Activated naive CD4-positive, alpha-beta T cell treated with Interleukin-2 at 50 U/mL for 16 hours (primary cell): ENCODE results near the gene ANKS4B.
"Not testable (repeated sequence)": the region's sequence is repeated elsewhere in the genome, so short reads cannot be mapped to it uniquely, and the experiment has no call there.

Source experiments
- DNase-seq: peaks from one replicate; pipeline ENCODE4 v3.0.0-alpha.2; 2020

Gene ANKS4B

DNA sequence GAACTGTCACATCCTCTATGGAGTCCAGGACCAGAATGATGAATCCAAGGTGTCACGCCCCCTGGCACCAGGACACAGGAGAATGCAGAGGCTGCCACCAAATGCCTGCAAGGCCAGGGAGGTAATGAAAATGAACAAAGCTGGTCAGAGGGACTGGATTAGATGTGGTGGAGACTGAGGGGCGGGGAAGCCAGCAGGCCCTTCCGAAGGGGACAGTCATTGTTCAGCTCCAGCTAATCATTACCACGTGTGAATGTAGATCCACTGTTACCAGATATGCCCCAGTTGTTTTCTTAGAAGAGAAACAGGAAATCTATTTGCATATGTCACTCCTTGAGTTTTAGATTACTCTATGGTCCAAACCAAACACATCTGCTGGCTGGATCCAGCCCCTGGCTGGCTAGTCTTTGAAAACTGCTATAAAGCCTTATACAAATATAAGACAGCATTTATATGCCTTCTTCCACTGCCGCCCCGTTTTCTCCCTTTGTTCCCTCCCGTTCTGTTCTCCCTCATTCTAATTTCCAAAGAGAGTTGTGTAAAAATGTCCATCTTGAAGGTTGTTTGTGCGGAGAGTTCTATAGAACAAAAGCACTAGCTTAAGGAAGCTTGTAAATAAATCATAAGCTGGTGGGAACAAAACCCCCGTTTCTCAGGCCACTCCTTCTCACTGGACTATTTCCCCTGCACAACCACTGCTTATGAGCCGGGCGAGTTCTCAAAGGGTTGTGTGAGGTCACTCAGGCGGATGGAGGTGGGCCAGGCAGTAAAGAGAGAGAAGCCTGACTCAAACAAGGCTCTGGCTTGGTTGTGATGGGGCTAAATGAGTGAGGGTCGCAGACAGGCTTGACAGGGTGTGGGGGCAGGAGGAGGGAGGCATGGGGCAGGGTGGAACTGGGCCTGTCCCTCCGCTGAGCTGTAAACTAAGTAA, 30.4 kb downstream of the ANKS4B start:
- no peak for DNase-seq

DNA sequence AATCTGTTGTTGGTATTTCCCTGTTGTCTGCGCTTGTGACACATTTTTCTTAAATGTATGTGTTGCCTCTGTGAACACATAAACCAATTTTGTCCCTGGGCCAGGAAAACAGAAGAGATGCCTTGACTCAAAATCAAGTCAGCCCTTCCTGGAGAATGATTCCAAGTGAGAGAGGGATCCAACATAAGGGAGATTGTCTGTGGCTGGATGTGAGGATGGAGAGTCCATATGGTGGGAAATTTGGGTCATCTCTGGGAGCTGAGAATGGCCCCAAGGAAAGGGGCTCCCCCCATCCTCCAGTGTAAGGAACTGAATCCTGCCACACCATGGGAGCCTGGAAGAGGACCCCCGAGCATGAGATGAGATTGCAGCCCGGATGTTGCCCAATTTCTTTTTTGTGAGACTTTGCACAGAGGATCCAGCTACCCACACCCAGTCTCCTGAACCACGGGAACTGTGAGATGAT, 31.1 kb downstream of the ANKS4B start:
- DNase-seq = no peak

- DNase-seq = no peak
These were observed 31.8 kb downstream of the ANKS4B start for GRCh38 chr16:21265104-21265837.

DNA sequence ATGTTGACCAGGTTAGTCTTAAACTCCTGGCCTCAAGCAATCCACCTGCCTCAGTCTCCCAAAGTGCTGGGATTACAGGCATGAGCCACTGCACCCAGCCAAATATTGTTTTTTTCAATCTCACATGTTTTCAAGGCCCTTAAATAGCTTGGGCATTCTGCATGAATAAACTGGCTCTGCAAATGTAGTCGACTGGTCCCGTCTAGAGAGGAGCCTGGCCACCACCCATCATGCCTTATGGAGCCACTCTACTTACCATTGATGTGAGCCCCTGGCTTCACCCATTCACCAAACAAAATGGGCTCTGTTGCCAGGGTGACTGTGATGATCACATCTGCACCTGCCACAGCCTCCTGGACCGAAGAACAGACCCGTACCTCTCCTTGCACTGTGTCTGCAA, 33.8 kb downstream of the ANKS4B start:
- DNase-seq = no peak

DNA sequence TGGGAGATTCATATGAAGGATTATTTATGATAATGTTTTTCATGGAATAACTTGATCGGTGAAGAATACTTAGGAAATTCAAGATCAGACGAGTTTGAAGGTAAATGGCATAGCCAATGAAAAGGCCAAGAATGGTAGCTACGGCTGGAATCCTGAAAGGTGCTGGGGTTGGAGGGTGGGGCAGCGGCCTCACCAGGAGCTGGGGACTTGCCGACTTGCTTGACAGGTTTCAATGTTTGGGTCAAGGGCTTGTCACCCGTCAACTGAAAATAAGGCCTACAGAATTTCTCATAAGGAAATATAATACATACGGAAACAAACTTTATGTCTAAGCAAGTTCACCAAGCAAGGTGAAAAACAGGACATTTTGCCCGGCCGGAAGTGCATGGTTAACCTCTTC, 34.7 kb downstream of the ANKS4B start:
- DNase-seq = no peak

DNA sequence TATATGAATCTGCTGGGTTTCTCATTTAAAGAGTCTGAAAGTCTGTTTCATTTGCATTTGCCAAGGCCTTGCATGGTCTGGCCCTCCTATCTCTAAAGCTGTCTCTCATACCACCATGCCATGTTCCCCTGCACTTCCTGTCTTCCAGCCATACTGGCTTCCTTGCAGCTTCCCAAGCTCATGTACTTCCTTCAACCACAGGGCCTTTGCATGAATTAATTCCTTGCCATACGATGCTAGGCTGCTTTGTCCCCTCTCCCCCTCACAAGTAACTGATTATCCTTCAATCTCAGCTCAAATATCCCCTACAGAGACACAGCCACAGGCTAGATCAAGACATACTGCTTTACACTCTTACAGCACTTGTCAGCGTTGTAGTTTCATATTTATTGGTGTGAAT, 38.8 kb downstream of the ANKS4B start:
- DNase-seq = no peak

- DNase-seq = not testable (repeated sequence)
These were observed 39.3 kb downstream of the ANKS4B start for GRCh38 chr16:21272763-21273162.

GRCh38 chr16:21274172-21274726, 40.8 kb downstream of the ANKS4B start:
- no peak for DNase-seq

DNA sequence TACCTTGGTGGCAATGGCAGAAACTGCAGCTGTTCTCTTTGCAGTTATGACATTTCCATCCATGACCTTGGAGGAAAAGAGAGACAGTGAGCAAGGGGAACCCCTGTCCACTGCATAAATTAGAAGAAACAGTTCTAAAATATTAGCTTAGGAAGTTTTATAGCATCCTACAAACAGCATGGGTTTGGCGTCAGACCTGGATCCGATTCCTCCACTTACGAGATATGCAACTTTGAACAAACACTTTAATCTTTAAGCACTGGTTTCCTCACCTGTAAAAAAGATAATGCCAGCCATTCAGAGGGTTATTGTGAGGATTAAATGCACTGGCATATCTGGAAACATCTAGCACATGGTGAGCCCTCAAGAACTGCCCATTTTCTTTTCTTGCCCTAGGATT, 42.0 kb downstream of the ANKS4B start:
- DNase-seq = no peak

DNA sequence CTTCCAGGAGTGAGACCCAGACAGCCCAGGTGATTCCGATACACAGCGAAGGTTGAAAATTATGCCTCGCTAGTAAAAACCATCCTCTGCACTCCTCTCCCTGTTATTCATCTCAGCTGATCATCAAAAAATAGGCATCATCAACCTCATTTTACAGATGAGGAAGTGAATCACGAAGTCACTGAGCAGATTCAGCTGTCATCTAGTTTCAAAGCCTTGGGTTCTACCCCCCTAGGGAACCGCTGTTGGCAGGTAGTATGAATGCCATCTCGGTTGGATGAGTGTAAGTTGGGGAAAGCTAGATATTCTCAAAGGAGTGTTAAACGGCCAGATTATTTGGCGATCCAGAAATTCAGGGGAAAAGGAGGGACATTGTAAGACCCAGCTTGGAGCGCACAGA, 42.6 kb downstream of the ANKS4B start:
- no peak for DNase-seq

DNA sequence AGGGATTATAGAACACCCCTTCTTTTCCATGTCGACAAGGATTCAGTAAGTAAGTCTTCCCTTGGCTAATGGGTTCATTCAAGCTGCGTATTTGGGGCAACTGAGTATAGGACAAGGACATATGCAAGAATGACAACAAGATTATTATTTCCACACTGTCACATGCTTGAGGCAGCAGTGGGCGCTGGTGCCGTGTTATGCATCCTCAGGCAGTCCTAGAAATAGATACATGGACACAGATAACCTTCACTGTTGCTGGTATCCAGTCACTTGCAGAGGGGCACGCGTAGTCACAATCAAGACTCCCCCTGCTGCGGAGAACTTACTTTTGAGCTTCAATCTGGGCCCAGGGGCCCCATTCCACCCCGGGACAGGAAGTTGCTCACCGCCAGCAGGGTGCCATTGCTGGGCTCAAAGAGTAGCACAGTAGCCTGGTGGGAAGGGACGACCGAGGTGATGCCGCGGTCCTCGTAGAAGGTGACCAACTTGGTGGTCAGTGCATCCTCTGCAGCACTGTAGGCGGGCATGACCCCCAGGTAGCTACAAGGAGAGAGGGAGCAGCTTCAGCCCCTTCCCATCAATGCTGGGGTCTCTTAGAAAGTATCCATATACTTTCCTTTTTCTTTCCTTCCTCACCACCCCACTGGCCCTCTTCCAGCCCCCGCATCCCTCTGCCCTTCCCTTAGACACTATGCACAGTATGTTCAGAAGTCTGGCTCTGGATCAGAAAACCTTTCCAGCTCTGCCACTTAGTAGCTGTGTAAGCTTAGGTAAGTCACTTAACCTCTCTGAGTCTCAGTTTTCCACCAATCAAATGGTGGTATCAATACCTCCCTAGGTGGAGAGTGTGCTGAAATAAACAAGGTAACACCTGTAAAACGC, 43.8 kb downstream of the ANKS4B start:
- no peak for DNase-seq

DNA sequence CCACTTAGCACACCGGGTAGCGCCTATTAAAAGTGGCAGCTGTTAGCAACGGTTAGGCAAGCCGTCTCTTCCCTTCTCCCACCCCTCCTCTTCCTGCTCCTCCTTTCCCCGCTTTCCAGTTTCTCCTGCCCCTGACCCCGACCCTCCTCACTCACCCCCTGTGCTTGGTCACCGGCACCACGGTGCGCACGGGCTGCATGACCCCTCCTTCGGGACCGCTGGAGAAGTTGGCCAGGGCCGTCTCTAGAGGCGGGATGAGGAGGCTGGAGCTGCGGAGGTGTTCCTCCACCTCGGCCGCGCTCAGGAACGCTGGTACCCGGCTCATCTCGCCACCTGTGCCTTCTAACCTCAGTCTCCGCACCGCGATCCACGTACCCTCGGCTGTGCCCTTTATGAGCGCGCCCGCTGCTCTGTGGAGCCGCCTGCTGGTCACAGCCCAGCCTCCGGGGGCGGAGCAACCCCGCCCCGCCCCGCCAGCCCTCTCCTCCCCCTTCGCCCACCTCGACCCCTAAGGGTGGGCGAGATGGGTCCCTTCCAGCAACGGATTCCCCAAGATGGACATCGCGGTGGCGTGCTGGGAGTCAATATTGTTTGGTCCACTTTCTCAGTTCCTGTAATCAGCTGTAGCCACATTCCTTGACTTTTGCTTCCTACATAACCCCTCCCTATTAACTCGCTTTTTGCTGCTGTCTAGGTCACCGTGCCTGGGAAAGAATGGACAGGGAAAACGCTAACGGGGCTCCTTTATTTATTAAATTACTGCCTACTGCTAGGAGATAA, 44.6 kb downstream of the ANKS4B start, which contains the start of gene CRYM:
CRYM (minus strand) TSS at position 364 of the 780 bp plus-strand sequence; CDS start at position 325, 39 bp downstream.
- DNase-seq = peak; percentile 52

DNA sequence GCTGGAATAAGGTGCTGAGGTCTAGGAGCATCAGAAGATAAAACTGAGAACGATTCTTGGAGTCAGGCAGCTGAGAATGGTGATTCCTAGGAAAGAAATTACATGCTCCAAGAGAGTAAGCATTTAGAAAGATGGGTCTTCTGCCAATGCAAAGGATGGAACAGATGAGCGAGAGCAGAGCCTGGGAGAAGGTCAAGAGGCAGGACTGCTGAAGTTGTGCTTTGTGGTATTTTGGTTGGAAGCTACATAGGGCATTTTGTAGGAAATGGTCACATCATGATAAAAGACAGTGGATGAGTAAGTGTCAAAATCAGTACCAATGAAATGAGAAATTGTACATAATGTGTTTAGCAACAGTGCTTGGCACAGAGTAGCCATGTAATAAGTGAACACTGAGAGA, 46.0 kb downstream of the ANKS4B start:
- DNase-seq = no peak

- DNase-seq = no peak
These were observed 48.3 kb downstream of the ANKS4B start for GRCh38 chr16:21281698-21282389.

DNA sequence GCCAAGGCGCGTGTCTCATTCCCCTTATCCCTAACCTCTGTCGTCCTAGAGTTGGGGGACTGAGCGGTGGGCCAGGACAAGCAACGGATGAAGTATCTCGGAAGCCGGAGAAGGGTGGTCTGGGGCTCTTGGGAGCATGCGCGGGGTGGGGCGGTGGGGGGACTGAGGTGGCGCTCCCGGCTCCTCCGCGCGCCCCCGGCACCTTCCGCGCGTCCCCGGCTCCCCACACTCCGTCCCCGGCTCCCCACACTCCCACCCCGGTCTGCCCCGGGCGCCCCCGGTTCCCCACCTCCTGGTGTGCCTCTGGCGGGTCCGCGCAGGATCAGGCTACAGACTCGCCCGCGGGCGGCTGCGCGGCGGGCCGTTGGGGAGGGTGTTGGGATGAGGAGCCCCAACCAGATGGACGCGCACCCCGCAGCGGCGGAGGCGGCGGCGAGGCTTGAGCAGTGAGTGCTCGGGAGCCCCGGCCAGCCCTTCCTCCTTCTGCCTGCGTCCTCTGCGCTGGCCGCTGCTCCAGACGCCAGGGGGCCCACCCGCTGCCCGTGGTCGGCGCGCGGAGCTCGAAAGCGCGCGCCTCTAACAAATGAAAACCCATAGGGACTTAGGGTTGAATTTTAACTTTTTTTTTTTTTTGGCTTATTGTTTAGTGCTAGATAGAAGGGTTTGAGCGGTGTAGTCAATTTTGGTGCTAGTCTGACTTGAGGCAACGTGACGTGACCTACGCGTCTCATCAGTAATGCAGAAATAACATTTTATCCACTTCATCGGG, 50.2 kb downstream of the ANKS4B start:
- DNase-seq = no peak

- DNase-seq = no peak
These were observed 50.9 kb downstream of the ANKS4B start for GRCh38 chr16:21284414-21284813.

DNA sequence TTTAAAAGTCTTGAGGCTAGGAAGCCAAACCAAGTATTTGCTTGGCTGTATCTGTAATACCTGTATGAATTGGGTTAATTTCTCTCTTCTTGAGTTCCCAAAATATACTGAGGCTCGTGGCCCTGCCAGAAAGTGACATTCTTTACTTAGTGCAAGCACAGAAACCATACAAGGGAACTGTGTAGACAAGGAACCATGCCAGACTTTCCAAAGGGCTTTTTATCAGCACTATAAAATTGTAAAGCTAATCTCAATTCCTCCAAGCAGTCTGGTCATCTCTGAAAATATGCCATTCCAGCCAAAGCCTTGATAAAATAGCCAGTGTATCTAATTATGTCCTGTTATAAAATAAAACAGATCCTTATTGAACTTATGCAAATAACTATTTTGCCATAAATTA, 51.8 kb downstream of the ANKS4B start:
- no peak for DNase-seq

- not testable (repeated sequence) for DNase-seq
These were observed 56.3 kb downstream of the ANKS4B start for GRCh38 chr16:21289789-21290188.

DNA sequence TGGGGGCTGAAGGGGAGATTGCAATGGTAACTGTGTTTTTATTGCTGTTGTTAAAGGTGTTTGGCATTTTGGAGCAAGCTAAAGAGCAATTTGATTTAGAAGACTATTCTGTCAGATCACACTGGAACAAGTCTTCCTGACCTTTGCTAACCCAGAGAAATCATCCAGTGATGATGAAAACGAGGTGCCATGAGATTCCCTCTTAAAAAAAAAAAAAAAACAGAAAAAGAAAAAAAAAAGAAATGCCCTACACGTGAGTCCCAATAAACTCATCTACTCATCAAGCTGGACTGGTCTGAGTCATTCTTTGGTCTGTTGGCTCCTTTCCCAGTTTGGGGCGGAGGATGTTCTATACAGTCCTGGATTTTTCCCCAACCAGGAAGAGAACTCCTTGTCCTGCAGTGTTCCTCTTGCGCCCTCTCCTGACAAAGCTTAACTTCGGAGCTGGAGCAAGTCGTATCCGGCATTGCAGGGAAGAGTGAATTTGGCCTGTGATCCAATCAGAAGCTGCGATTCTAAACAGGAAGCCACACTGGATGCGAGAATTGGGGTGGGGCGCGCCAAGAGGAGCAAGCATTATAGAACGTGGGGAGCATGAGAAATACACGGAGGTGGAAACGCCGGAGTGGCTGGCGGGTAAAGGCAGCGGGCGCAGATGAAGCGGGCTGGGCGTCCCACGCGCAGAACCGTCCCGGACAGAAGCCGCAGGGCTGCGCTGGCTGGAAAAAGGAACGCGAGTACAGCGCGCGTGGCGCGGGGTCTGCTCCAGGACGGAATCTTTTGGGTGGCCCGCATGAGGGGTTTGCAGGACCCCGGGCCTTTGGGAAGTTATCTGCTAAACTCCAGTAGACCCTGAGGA, 67.0 kb downstream of the ANKS4B start:
- peak; percentile 59 for DNase-seq
